Stimulated activated CD8-positive, alpha-beta memory T cell treated with anti-CD3 and anti-CD28 coated beads, Interleukin-12 subunit alpha, Interleukin-12 subunit beta, amount 100 ng/mL, for 24 hours (primary cell): ENCODE results near the gene NKAIN2.

Source experiments
- DNase-seq: peaks from one replicate; pipeline ENCODE4 v3.0.0-alpha.2; 2020; ENCODE audit errors: extremely low read depth

NKAIN2 gene

GRCh38 chr6:124029567-124029966 is 225.9 kb downstream of the NKAIN2 start:
- DNase-seq = no peak

GRCh38 chr6:124033501-124033900 is 229.8 kb downstream of the NKAIN2 start:
- DNase-seq = no peak

- no peak for DNase-seq
Measured at GRCh38 chr6:124036384-124036783, 232.7 kb downstream of the NKAIN2 start.

GRCh38 chr6:124040655-124041054 is 237.0 kb downstream of the NKAIN2 start:
- no peak for DNase-seq

GRCh38 chr6:124052120-124052519 is 248.5 kb downstream of the NKAIN2 start:
- DNase-seq = no peak

GRCh38 chr6:124053315-124053714 is 249.7 kb downstream of the NKAIN2 start:
- DNase-seq = no peak

GRCh38 chr6:124054034-124054433 is 250.4 kb downstream of the NKAIN2 start:
- no peak for DNase-seq

GRCh38 chr6:124055395-124055794 is 251.7 kb downstream of the NKAIN2 start:
- no peak for DNase-seq

- no peak for DNase-seq
Measured at GRCh38 chr6:124055963-124056362, 252.3 kb downstream of the NKAIN2 start.

- DNase-seq = no peak
Measured at GRCh38 chr6:124056407-124057334, 253.0 kb downstream of the NKAIN2 start.

GRCh38 chr6:124057461-124057860 is 253.8 kb downstream of the NKAIN2 start:
- DNase-seq = no peak

GRCh38 chr6:124064317-124065113 is 260.9 kb downstream of the NKAIN2 start:
- no peak for DNase-seq

GRCh38 chr6:124066269-124066668 is 262.6 kb downstream of the NKAIN2 start:
- DNase-seq = no peak

- no peak for DNase-seq
Measured at GRCh38 chr6:124066946-124067552, 263.4 kb downstream of the NKAIN2 start.

- no peak for DNase-seq
Measured at GRCh38 chr6:124069230-124069950, 265.7 kb downstream of the NKAIN2 start.

- no peak for DNase-seq
Measured at GRCh38 chr6:124073021-124073420, 269.4 kb downstream of the NKAIN2 start.

- DNase-seq = no peak
Measured at GRCh38 chr6:124073820-124074587, 270.3 kb downstream of the NKAIN2 start.

- DNase-seq = no peak
Measured at GRCh38 chr6:124074606-124075005, 270.9 kb downstream of the NKAIN2 start.

- DNase-seq = no peak
Measured at GRCh38 chr6:124076336-124077048, 272.8 kb downstream of the NKAIN2 start.

GRCh38 chr6:124078169-124078568 is 274.5 kb downstream of the NKAIN2 start:
- DNase-seq = no peak
